IMR-90 (cell line): ENCODE data around the gene ADGRG1. TPM values are rescaled to one million over a fixed set of nuclear protein-coding genes. Genes with fewer than 3 reads are reported as not detected.

Source experiments
- ATAC-seq: fragments of 200-7000 bp; cut with Tn5 transposase; 2 replicates; pipeline ENCODE4 v1.9.1; 2020; ENCODE audit warnings: low read depth, mild to moderate bottlenecking, moderate library complexity
- BruUV-seq: library from RNA; stranded (reverse); fragments of 400-500 nt; replicated peaks from 2 replicates; lab custom pipeline; 2021; lab: Mats Ljungman, UMichigan
- CTCF ChIA-PET: fragments of 300-600 bp; formaldehyde crosslinking; extraction: SDS; loops from one replicate; lab custom pipeline; 2021; ENCODE audit warnings: antibody characterized with exemption; lab: Yijun Ruan, JAX
- POLR2A ChIA-PET: fragments of 300-600 bp; sonication (Branson Sonifier 250); formaldehyde crosslinking; loops from one replicate; lab custom pipeline; 2022; ENCODE audit warnings: antibody characterized with exemption; ENCODE audit not compliant: unreplicated experiment; lab: Charles Lee
- DNase-seq: peaks from one replicate; pipeline ENCODE4 v3.0.0; 2013
- H2AFZ ChIP-seq: replicated peaks from 2 replicates; pipeline ENCODE3; 2013; ENCODE audit warnings: low read length, mild to moderate bottlenecking; ENCODE audit not compliant: poor library complexity
- H2AK5ac ChIP-seq: 2 replicates; pipeline ENCODE4 v1.6.1; 2013; ENCODE audit warnings: low read depth, low read length, inconsistent platforms
- H2AK9ac ChIP-seq: replicated peaks from 2 replicates; pipeline ENCODE3; 2013; ENCODE audit warnings: mild to moderate bottlenecking, low read depth, low read length, moderate library complexity; ENCODE audit not compliant: poor library complexity
- H2BK120ac ChIP-seq: 2 replicates; pipeline ENCODE4 v1.6.1; 2013; ENCODE audit warnings: low read depth, low read length, inconsistent platforms
- H2BK15ac ChIP-seq: 3 replicates; pipeline ENCODE4 v1.6.1; 2013; ENCODE audit warnings: low read depth, low read length, inconsistent platforms
- H2BK20ac ChIP-seq: 2 replicates; pipeline ENCODE4 v1.6.1; 2013; ENCODE audit warnings: low read depth, mild to moderate bottlenecking, inconsistent platforms, low read length, moderate library complexity
- H2BK5ac ChIP-seq: 2 replicates; pipeline ENCODE4 v1.6.1; 2013; ENCODE audit warnings: mild to moderate bottlenecking, low read depth, low read length, inconsistent platforms; ENCODE audit not compliant: poor library complexity, severe bottlenecking
- H3K14ac ChIP-seq: replicated peaks from 2 replicates; pipeline ENCODE4 v1.6.1; 2013; ENCODE audit warnings: low read depth, low read length, inconsistent platforms
- H3K18ac ChIP-seq: 2 replicates; pipeline ENCODE4 v1.6.1; 2013; ENCODE audit warnings: low read depth, low read length, control low read depth
- H3K23ac ChIP-seq: 2 replicates; pipeline ENCODE4 v1.6.1; 2013; ENCODE audit warnings: low read depth, low read length, inconsistent platforms
- H3K27ac ChIP-seq: 2 replicates; pipeline ENCODE4 v1.5.1; 2013; ENCODE audit warnings: mild to moderate bottlenecking, control low read depth, low read length; ENCODE audit not compliant: insufficient read depth
- H3K27me3 ChIP-seq: 2 replicates; pipeline ENCODE4 v1.6.1; 2013; ENCODE audit warnings: low read length; ENCODE audit not compliant: control insufficient read depth, insufficient read depth
- H3K36me3 ChIP-seq: 2 replicates; pipeline ENCODE4 v1.6.1; 2013; ENCODE audit warnings: low read length, mixed read lengths; ENCODE audit not compliant: control insufficient read depth, insufficient read depth
- H3K4ac ChIP-seq: 2 replicates; pipeline ENCODE4 v1.6.1; 2013; ENCODE audit warnings: low read depth, low read length, inconsistent platforms
- H3K4me1 ChIP-seq: 2 replicates; pipeline ENCODE4 v1.6.1; 2013; ENCODE audit warnings: low read length, mixed read lengths; ENCODE audit not compliant: control insufficient read depth, insufficient read depth
- H3K4me2 ChIP-seq: 2 replicates; pipeline ENCODE4 v1.6.1; 2013; ENCODE audit warnings: low read depth, mild to moderate bottlenecking, control low read depth, low read length, moderate library complexity
- H3K4me3 ChIP-seq: 2 replicates; pipeline ENCODE4 v1.5.1; 2013; ENCODE audit warnings: low read depth, mild to moderate bottlenecking, control low read depth, low read length, moderate library complexity; ENCODE audit not compliant: insufficient read depth
- H3K56ac ChIP-seq: 2 replicates; pipeline ENCODE4 v1.6.1; 2013; ENCODE audit warnings: low read length, inconsistent platforms; ENCODE audit not compliant: insufficient read depth; ENCODE audit errors: extremely low read depth
- H3K79me1 ChIP-seq, 2 experiments: 2 replicates each; pipeline ENCODE4 v1.6.1; 2013; ENCODE audit warnings: low read length in 2 of 2, inconsistent platforms in 1 of 2, low read depth in 1 of 2
- H3K9ac ChIP-seq: 2 replicates; pipeline ENCODE4 v1.6.1; 2013; ENCODE audit warnings: low read depth, low read length, control low read depth
- H3K9me1 ChIP-seq: 2 replicates; pipeline ENCODE4 v1.6.1; 2013; ENCODE audit warnings: low read length, inconsistent platforms; ENCODE audit not compliant: insufficient read depth
- H3K9me3 ChIP-seq: 2 replicates; pipeline ENCODE4 v1.6.1; 2013; ENCODE audit warnings: low read length; ENCODE audit not compliant: control insufficient read depth, insufficient read depth
- H4K20me1 ChIP-seq: 2 replicates; pipeline ENCODE4 v1.6.1; 2013; ENCODE audit warnings: low read length, inconsistent platforms; ENCODE audit not compliant: insufficient read depth
- H4K5ac ChIP-seq: 2 replicates; pipeline ENCODE4 v1.6.1; 2013; ENCODE audit warnings: mild to moderate bottlenecking, low read depth, low read length, control low read depth
- H4K8ac ChIP-seq, 2 experiments: 2 replicates each; pipeline ENCODE4 v1.6.1; 2013; ENCODE audit warnings: low read depth in 2 of 2, low read length in 2 of 2, control low read depth in 1 of 2, inconsistent platforms in 1 of 2
- H4K91ac ChIP-seq: 2 replicates; pipeline ENCODE4 v1.6.1; 2013; ENCODE audit warnings: low read depth, low read length, inconsistent platforms; ENCODE audit not compliant: insufficient read depth
- BHLHE40 ChIP-seq: fragments of 150-350 bp; IDR thresholded peaks from 2 replicates; pipeline ENCODE4 v1.6.1; 2016; ENCODE audit warnings: mild to moderate bottlenecking, low read depth, low read length
- CHD1 ChIP-seq: IDR thresholded peaks from 2 replicates; pipeline ENCODE4 v1.6.1; 2012; ENCODE audit warnings: low read depth, low read length, improper control_type of control experiment
- FOS ChIP-seq: fragments of 150-350 bp; IDR thresholded peaks from 2 replicates; pipeline ENCODE4 v1.6.1; 2016; ENCODE audit warnings: low read depth, low read length
- MAFK ChIP-seq: IDR thresholded peaks from 2 replicates; pipeline ENCODE4 v1.6.1; 2012; ENCODE audit warnings: low read depth, low read length, improper control_type of control experiment
- MAZ ChIP-seq: IDR thresholded peaks from 2 replicates; pipeline ENCODE4 v1.6.1; 2012; ENCODE audit warnings: low read depth, mild to moderate bottlenecking, low read length, improper control_type of control experiment, moderate library complexity, borderline replicate concordance
- NFE2L2 ChIP-seq: fragments of 150-350 bp; IDR thresholded peaks from 2 replicates; pipeline ENCODE4 v1.6.1; 2016; ENCODE audit warnings: low read depth, mild to moderate bottlenecking, low read length
- POLR2A ChIP-seq: IDR thresholded peaks from 2 replicates; pipeline ENCODE4 v1.6.1; 2012; ENCODE audit warnings: mild to moderate bottlenecking, low read depth, low read length
- RAD21 ChIP-seq: IDR thresholded peaks from 2 replicates; pipeline ENCODE4 v1.6.1; 2012; ENCODE audit warnings: low read length, improper control_type of control experiment
- RCOR1 ChIP-seq: IDR thresholded peaks from 2 replicates; pipeline ENCODE4 v1.6.1; 2012; ENCODE audit warnings: mild to moderate bottlenecking, low read length, improper control_type of control experiment; ENCODE audit not compliant: insufficient replicate concordance
- RFX5 ChIP-seq: IDR thresholded peaks from 2 replicates; pipeline ENCODE4 v1.8.0; 2012; ENCODE audit warnings: low read depth, mild to moderate bottlenecking, low read length, moderate library complexity
- SMC3 ChIP-seq: fragments of 150-350 bp; IDR thresholded peaks from 2 replicates; pipeline ENCODE4 v1.6.1; 2016; ENCODE audit warnings: low read depth, mild to moderate bottlenecking, antibody characterized with exemption, low read length, moderate library complexity
- WGBS, 2 experiments: methylation state at CpG; one replicate each; pipeline versions ENCODE4 v1.1.5 to v1.1.7; 2013; ENCODE audit warnings: missing lambda C conversion rate in 2 of 2; ENCODE audit not compliant: insufficient read length in 1 of 2; ENCODE audit errors: extremely low coverage in 2 of 2; 5-methylcytosine and 5-hydroxymethylcytosine counted together
- dilution Hi-C: fragments of 300-500 bp; cut with HindIII; formaldehyde crosslinking; loops from one replicate; pipeline ENCODE4 v1.14.3; 2018; ENCODE audit warnings: low sequenced_read_pairs; ENCODE audit not compliant: unreplicated experiment
- in situ Hi-C: fragments of 300-500 bp; cut with MboI; formaldehyde crosslinking; loops from 3 replicates; pipeline ENCODE4 v1.14.3; 2019; ENCODE audit warnings: low sequenced_read_pairs, inconsistent platforms, mixed read lengths
- intact Hi-C: fragments of 100-400 bp; cut with micrococcal nuclease; formaldehyde crosslinking; loops from 2 replicates; pipeline ENCODE4 v1.10.0; 2022
- polyA plus RNA-seq, 3 experiments: library from polyadenylated mRNA; depleted of rRNA; stranded (reverse); fragments of >200 nt; gene quantifications; 2 replicates each; pipeline ENCODE4 v1.2.3, GENCODE V29; 2012; ENCODE audit warnings: low replicate concordance in 1 of 3
- total RNA-seq: library from RNA; depleted of rRNA; stranded (reverse); fragments of >200 nt; gene quantifications from 2 replicates; pipeline ENCODE4 v1.2.3, GENCODE V29; 2012
- TF ChIP-seq, protein P1 (sequence below): conservative IDR thresholded peaks from 2 replicates; pipeline ENCODE4 v1.5.1; 2012; ENCODE audit warnings: mild to moderate bottlenecking, low read depth, low read length, improper control_type of control experiment

The ADGRG1 gene
- total and polyA plus RNA-seq, 2 of the 4 experiments (the other 2 are of a cell fraction): 0.90 to 8.4 TPM

DNA sequence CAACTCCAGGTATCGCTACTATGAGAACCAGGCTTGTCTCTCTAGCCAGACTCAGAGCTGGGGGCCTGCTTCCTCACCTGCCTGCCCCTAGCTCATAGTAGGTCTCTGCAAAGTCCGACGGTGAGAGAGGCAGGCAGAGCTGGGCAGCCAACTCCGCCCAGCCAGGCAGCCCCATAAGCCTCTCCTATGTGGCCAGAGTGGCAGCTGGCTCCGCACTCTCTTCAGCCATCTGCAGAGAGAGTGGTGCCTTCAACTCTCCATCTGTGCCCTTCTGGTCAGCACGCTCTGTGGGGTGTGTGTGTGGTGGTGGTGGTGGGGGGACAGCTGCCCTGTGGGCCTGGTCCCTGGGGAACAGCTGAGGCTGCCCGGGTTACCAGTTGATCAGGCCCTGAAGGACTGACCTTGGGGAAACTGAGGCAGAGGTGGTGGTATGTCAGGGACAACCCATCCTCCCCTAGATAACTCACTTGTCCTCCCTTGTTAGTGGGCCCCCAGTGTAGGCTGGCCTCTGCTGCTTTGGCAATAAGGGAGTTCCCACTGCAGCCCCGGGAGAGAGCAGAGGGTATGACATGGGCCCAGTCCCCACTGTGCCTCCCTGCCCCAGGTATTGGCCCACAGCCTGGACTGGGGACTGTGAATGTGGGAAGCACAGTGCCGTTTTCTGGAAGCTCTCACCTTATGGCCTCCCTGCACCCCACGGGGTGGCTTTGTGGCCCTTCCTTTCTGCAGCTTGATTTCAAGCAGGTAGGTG, 1.8 kb upstream of the ADGRG1 start (continued):
- TF ChIP-seq RCOR1 (no peak), BHLHE40 (no peak)

DNA sequence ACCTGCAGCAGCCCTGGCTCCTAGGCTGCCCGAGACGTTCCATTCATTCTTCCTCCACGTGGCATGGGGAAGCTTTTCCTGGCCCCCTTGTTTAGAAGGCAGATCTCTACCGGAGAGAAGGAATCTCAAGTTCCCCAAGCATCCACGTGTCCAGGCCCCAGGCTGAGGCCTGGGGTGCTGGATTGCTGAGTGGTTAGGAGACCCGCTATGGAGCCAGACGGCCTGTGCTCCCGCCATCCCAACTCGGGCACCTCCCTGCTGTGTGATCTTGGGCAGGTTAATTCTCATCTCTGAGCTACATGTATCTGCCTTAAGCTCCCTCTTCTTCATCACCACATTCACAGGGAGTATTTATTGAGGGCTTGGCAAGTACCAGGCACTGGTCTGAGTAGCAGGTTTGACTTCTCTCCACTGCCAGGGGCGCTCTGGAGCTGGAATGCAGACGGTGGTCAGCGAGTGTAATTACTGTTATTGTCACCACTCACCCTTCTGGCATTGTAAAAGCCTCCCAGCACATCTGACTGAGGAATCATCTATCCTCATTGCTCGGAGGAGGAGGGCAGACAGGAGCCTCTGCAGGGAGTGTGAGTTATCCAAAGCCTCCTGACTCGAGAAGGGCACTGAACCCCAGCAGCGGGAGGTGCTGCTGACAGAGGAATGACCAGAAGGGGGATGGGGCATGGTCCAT, 1.1 kb upstream of the ADGRG1 start:
- peak overlapping the region; percentile 66 for H2AK9ac ChIP-seq
- H3K9me3 ChIP-seq: no peaks in the 10 kb centered on the region
- no peak overlapping the region for H3K4me3 ChIP-seq
- H3K4me1 ChIP-seq: peaks cover 29% of the 10 kb centered on the region
- WGBS, 2 experiments: 100% methylated on average over 1 of the region's 15 CpGs; no CpG with 5 or more reads in 1 of the 2 experiments
- peak overlapping the region in 1 of 2 experiments; percentile 66; a peak in 1 of 4 replicates for H4K8ac ChIP-seq
- H4K5ac ChIP-seq: no peak overlapping the region
- peak overlapping the region; percentile 3 for H2BK5ac ChIP-seq
- H3K4ac ChIP-seq: peak overlapping the region; percentile 70
- peak overlapping the region; percentile 77 for H2AFZ ChIP-seq
- no TSS peak for BruUV-seq
- no peak overlapping the region for H3K4me2 ChIP-seq
- H2AK5ac ChIP-seq: peak overlapping the region; percentile 94
- peak overlapping the region; percentile 18 for H2BK20ac ChIP-seq
- no peaks in the 10 kb centered on the region for H3K36me3 ChIP-seq
- in situ Hi-C loops: no loop called here
- H2BK15ac ChIP-seq: 0 out of 3 replicates have a peak overlapping the region, but pooled peaks have one; percentile 8
- no peaks in the 10 kb centered on the region; the same call in 1 of the 2 replicates for H4K20me1 ChIP-seq
- H2BK120ac ChIP-seq: peak overlapping the region; percentile 82
- peaks cover 9% of the 10 kb centered on the region for H3K9me1 ChIP-seq
- ATAC-seq: peak; percentile 60
- H3K56ac ChIP-seq: no peak overlapping the region
- peaks cover 0 to 5% of the 10 kb centered on the region in 2 experiments; a peak in 1 of 4 replicates for H3K79me1 ChIP-seq
- H3K27ac ChIP-seq: peak overlapping the region; percentile 58; the same call in 1 of the 2 replicates
- DNase-seq: peak; percentile 85
- intact Hi-C loops: loop anchor here (1.0 kb wide), 1 partner anchor 16 kb away; no protein-coding TSS in a partner anchor
- ChIA-PET CTCF (interaction anchor here (0.8 to 2.3 kb wide), 4 partner anchors 9 to 109 kb away, joined by 3 to 8 read pairs (median 4); no protein-coding TSS in a partner anchor), POLR2A (no interaction called here)
- dilution Hi-C loops: no loop called here
- H4K91ac ChIP-seq: peak overlapping the region; percentile 56
- 0 out of 2 replicates have a peak overlapping the region, but pooled peaks have one; percentile 29 for H3K23ac ChIP-seq
- H3K18ac ChIP-seq: peak overlapping the region; percentile 2; the same call in 1 of the 2 replicates
- H3K14ac ChIP-seq: no peak overlapping the region
- H3K9ac ChIP-seq: no peak overlapping the region
- H3K27me3 ChIP-seq: no peaks in the 10 kb centered on the region
- TF ChIP-seq SMC3 (peak; percentile 29; the same call in 1 of the 2 replicates), RCOR1 (peak; percentile 65), BHLHE40 (peak; percentile 42), POLR2A (peak; percentile 21; the same call in 1 of the 2 replicates), CHD1 (no peak), RFX5 (no peak), MAFK (0 out of 2 replicates have a peak, but pooled peaks have one; percentile 5), RAD21 (peak; percentile 41), NFE2L2 (no peak), MAZ (peak; percentile 14; the same call in 1 of the 2 replicates), FOS (0 out of 2 replicates have a peak, but pooled peaks have one; percentile 22)
- TF ChIP-seq, protein P1, sequence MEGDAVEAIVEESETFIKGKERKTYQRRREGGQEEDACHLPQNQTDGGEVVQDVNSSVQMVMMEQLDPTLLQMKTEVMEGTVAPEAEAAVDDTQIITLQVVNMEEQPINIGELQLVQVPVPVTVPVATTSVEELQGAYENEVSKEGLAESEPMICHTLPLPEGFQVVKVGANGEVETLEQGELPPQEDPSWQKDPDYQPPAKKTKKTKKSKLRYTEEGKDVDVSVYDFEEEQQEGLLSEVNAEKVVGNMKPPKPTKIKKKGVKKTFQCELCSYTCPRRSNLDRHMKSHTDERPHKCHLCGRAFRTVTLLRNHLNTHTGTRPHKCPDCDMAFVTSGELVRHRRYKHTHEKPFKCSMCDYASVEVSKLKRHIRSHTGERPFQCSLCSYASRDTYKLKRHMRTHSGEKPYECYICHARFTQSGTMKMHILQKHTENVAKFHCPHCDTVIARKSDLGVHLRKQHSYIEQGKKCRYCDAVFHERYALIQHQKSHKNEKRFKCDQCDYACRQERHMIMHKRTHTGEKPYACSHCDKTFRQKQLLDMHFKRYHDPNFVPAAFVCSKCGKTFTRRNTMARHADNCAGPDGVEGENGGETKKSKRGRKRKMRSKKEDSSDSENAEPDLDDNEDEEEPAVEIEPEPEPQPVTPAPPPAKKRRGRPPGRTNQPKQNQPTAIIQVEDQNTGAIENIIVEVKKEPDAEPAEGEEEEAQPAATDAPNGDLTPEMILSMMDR: peak; percentile 54
